ENCODE results near the gene FERMT1.
"Not testable (repeated sequence)": the region's sequence is repeated elsewhere in the genome, so short reads cannot be mapped to it uniquely, and the experiment has no call there.

FERMT1 gene

DNA sequence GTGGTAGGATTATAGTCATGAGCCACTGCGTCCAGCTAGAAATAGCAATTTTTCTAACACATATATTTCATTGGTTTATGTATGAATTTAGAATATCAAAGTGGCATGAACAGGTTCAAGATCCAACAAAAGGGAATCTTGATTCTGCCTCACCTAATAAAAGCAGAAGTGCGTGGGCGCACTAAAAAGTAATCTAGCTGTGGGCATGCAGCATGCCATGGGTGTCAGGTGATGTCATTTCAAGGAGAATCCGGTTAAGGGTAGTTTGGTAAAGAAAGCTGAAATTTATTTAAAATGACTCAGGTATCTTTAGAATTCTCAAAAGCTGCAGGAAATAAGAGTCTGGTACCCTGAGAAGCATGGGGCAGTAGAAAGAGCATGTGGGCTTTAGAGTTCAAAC, 86.6 kb downstream of the FERMT1 start:
- DNase-seq, result no peak

DNA sequence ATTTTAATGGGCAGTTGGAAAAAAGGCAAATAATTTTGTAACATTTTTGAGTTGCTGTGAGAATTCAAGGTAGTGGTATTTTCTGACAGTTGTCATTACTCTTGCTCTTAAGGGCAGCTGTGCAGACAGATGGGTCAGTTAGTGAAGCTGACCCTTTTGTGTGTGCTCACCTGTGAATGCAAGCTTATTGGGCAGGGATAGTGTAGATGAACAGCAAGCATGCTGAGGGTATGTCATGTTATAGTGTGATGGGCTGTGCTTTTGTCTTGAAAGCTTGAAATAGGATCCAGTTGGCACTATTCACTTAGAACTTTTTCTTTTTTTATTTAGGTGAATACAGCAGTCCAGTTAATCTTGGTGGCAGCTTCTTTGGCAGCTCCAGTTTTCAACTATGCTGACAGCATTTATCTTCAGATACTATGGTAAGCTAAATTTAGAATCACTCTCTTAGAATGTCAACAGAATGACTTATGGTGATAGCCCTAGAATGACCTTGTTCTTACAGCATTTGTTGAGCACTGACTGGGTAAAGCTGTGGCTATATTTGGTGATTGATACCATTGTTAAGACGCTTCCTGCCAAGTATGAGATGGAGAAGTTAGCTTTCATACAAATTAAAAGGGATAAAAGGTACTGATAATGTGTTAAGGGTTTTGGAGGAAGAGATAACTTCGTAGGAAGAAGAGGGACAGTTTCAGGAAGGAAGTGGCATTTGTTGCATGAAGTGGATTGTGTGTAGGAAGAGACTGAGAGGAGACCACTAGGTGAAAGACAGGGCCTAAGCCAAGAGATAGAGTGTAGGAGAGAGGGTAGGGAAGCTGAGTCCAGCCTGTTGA, 88.5 kb downstream of the FERMT1 start:
- no peak for DNase-seq

DNA sequence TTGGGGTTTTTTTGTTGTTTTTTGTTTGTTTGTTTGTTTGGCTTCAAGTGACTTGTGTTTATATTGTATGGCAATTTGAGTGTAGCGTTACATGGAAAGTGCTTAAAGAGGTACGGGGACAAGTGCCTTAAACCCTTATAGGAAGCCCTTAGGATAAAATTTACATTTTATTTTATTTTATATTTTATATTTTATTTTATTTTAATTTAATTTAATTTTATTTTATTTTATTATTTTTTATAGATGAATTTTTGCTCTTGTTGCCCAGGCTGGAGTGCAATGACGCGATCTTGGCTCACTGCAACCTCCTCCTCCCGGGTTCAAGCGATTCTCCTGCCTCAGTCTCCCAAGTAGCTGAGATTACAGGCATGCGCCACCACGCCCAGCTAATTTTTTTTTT, 89.9 kb downstream of the FERMT1 start:
- DNase-seq, result not testable (repeated sequence)

DNA sequence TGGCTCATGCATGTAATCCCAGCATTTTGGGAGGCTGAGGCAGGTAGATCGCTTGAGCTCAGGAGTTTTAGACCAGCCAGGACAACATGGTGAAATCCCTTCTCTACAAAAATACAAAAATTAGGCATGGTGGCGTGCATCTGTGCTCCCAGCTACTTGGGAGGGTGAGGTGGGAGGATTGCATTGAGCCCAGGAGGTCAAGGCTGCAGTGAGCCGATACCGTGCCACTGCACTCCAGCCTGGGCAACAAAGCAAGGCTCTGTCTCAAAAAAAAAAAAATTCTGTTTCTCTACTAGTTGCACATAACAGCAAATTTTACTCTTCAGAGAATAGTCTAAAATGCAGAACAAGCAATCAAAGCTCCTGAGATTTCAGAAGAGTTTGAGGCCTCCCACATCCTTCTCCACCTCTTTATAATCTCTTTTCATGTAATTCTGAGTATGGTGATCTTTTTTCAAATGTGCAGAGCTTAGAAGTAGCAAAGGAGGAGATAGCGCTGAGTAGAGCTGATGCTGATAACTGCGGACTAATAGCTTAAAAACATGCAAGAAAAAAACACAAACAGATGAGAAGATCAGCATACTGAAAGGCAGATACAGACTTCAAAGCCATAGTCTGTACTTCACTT, 92.3 kb downstream of the FERMT1 start:
- no peak for DNase-seq

DNA sequence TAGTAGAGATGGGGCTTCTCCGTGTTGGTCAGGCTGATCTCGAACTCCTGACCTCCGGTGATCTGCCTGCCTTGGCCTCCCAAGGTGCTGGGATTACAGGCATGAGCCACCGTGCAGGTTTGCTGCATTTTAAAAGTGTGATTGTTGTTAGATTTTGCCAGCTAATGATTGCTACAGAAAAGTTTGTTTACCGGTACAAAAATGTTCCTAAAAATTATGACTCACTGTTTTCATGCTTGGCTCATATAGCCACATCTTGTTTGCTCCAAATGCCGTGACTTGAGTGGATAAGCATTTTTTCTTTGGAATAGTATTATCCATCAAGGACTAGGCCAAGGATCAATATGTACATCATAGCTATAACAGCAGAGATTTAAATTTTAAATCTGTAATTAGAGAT, 93.3 kb downstream of the FERMT1 start:
- no peak for DNase-seq

DNA sequence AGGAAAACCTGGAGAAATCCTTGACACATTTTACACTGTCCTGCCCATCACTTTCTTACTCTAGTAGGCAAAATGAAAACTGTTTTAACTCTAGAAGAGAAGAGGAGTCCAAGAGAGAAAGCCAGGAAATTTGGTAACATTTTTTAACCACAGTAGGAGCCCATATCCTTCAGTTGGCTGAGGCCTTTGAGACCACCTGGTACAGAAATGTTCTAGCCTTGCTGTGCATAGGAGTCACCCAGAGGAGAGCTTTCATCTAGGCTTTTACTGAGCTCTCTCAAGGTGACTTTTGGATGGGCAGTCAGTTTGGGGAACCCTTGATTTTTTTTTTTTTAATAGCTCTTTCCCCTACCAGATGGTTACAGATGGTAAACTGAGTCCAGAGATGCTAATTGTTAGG, 94.0 kb downstream of the FERMT1 start:
- no peak for DNase-seq

DNA sequence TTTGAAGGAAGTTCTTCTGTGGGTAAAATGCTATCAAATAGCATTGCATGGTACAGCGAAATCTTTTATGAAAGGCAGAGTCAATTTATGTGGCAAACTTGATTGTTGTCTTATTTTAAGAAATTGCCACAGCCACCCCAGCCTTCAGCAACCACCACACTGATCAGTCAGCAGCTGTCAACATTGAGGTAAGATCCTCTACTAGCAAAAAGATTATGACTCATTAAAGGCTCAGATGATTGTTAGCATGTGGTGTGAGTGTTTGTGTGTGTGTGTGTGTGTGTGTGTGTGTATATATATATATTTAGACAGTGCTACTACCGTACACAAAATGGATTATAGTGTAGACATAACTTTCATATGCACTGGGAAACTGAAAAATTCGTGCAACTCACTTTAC, 96.8 kb downstream of the FERMT1 start:
- DNase-seq, result no peak

Data from NCI-H2171 treated with DMSO at 0.1 percent for 48 hours (cell line).